Measurements from ENCODE around the gene GDI2. TPM values are rescaled to one million over a fixed set of nuclear protein-coding genes. Genes with fewer than 3 reads are reported as not detected.
A peak's percentile ranks its signal among the peaks of the same experiment; 100 is the strongest.

GDI2 gene
- total and polyA plus RNA-seq, 2 of the 13 experiments (the other 11 are each of a cell fraction or from before 2014, with no cell fraction given), result 153 to 477 TPM

DNA sequence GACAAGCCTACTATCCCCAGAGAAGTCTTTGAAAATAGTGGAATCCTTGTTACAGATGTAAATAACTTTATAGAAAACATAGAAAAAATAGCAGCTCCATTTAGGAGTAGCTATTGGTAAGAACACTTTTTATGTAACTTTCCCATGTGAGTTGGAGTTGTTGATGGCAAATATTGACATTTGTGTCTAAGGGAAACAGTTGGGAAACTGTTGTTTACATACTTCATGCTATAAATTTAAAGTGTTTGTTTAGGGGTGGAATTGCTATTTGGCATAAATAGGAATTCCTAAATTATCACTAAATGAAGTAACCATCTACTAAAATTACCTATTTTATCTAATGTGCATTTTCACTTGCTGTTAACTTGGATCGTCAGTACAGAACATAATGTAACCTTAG is 50.7 kb downstream of the GDI2 start (continued):
- TF ChIP-seq FOXJ3 (CRISPR knock-in tag; IDR thresholded peaks at IDR 0.05; ENCODE audit: borderline replicate concordance) (peak; percentile 53; the same call in 1 of the 2 replicates), KMT2A (CRISPR knock-in tag; IDR thresholded peaks at IDR 0.05) (no peak), GATAD2A (CRISPR knock-in tag; IDR thresholded peaks at IDR 0.05) (peak; percentile 62)
- TF ChIP-seq, protein P1, sequence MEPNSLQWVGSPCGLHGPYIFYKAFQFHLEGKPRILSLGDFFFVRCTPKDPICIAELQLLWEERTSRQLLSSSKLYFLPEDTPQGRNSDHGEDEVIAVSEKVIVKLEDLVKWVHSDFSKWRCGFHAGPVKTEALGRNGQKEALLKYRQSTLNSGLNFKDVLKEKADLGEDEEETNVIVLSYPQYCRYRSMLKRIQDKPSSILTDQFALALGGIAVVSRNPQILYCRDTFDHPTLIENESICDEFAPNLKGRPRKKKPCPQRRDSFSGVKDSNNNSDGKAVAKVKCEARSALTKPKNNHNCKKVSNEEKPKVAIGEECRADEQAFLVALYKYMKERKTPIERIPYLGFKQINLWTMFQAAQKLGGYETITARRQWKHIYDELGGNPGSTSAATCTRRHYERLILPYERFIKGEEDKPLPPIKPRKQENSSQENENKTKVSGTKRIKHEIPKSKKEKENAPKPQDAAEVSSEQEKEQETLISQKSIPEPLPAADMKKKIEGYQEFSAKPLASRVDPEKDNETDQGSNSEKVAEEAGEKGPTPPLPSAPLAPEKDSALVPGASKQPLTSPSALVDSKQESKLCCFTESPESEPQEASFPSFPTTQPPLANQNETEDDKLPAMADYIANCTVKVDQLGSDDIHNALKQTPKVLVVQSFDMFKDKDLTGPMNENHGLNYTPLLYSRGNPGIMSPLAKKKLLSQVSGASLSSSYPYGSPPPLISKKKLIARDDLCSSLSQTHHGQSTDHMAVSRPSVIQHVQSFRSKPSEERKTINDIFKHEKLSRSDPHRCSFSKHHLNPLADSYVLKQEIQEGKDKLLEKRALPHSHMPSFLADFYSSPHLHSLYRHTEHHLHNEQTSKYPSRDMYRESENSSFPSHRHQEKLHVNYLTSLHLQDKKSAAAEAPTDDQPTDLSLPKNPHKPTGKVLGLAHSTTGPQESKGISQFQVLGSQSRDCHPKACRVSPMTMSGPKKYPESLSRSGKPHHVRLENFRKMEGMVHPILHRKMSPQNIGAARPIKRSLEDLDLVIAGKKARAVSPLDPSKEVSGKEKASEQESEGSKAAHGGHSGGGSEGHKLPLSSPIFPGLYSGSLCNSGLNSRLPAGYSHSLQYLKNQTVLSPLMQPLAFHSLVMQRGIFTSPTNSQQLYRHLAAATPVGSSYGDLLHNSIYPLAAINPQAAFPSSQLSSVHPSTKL (CRISPR knock-in tag; IDR thresholded peaks at IDR 0.05), result peak; percentile 77

DNA sequence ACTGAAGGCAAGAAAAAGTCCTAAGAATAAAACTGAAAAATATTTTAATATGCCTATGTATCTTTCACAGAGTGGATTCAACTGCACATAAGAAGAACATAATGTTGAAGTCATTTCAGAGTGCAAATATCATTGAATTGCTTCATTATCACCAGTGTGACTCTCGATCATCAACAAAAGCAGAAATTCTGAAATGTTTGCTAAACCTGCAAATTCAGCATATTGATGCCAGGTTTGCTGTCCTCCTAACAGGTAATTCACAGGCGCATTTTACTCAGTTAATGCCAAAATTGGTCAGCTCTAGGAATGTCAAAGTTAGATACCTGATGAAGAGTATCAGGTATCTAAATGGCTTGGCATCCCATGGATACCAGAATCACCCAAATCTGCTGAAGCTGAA is 52.0 kb downstream of the GDI2 start:
- POLR2A ChIA-PET, result no interaction called here
- Histone ChIP-seq H3K9ac (ENCODE audit: insufficient read depth, low read depth, low read length) (no peak overlapping the region), H3K27ac (ENCODE audit: extremely low read length, insufficient read depth, low read length) (no peak overlapping the region), H3K9me3 (ENCODE audit: low read length) (no peaks in the 10 kb centered on the region), H3K4me3 (replicated peaks in 1 of 3; ENCODE audit: insufficient read depth in 1 of 3, low read depth in 2 of 3, low read length in 3 of 3) (no peak overlapping the region), H3K79me2 (ENCODE audit: insufficient read depth, low read length) (no peaks in the 10 kb centered on the region), H3K4me1 (ENCODE audit: insufficient read depth, low read length) (peaks cover 8% of the 10 kb centered on the region), H3K4me2 (ENCODE audit: low read depth, low read length) (no peak overlapping the region), H3K27me3 (ENCODE audit: control insufficient read depth in 1 of 2, insufficient read depth in 2 of 2, low read length in 2 of 2) (no peaks in the 10 kb centered on the region), H3K36me3 (replicated peaks in 1 of 2; ENCODE audit: control insufficient read depth in 1 of 2, insufficient read depth in 2 of 2, low read length in 2 of 2) (peaks cover 18 to 81% of the 10 kb centered on the region in 2 experiments), H4K20me1 (ENCODE audit: insufficient read depth, low read length) (peaks cover 11% of the 10 kb centered on the region), H2AFZ (ENCODE audit: low read length) (no peak overlapping the region)
- 97% methylated on average over 2 of the region's 2 CpGs for WGBS (ENCODE audit: low lambda C conversion rate)
- in situ Hi-C loops (cut with HindIII; ENCODE audit: extremely low pct_ligation_motif_present, low pct_unique_long_range_greater_than_20kb) (no loop called here), intact Hi-C loops (cut with micrococcal nuclease; ENCODE audit: unreplicated experiment) (no loop called here)
- no peak for DNase-seq (ENCODE audit: low spot score)
- TF ChIP-seq POLR2G (IDR thresholded peaks at IDR 0.05; ENCODE audit: low read depth, low read length) (0 out of 2 replicates have a peak, but pooled peaks have one; percentile 26), CBX1 (IDR thresholded peaks at IDR 0.05; ENCODE audit: low read depth) (no peak), MAFK (conservative IDR thresholded peaks at IDR 0.05 in 1 of 2, IDR thresholded peaks at IDR 0.05 in 1 of 2; ENCODE audit: low read length in 2 of 2) (peak; percentile 14 to 56; a peak in 3 of 4 replicates), AGO2 (optimal IDR thresholded peaks at IDR 0.05; ENCODE audit: low read depth, low read length) (peak; percentile 21), MAFF (IDR thresholded peaks at IDR 0.05; ENCODE audit: low read depth, low read length) (peak; percentile 39; the same call in 1 of the 2 replicates), NCOA5 (CRISPR knock-in tag; IDR thresholded peaks at IDR 0.05) (no peak), IRF2 (CRISPR knock-in tag; IDR thresholded peaks at IDR 0.05) (no peak), STAG1 (CRISPR knock-in tag; IDR thresholded peaks at IDR 0.05) (no peak), ZNF251 (CRISPR knock-in tag; IDR thresholded peaks at IDR 0.05) (no peak), POLR2AphosphoS5 (IDR thresholded peaks at IDR 0.05; ENCODE audit: low read depth, low read length) (0 out of 2 replicates have a peak, but pooled peaks have one; percentile 6)
- TF ChIP-seq, protein P2, sequence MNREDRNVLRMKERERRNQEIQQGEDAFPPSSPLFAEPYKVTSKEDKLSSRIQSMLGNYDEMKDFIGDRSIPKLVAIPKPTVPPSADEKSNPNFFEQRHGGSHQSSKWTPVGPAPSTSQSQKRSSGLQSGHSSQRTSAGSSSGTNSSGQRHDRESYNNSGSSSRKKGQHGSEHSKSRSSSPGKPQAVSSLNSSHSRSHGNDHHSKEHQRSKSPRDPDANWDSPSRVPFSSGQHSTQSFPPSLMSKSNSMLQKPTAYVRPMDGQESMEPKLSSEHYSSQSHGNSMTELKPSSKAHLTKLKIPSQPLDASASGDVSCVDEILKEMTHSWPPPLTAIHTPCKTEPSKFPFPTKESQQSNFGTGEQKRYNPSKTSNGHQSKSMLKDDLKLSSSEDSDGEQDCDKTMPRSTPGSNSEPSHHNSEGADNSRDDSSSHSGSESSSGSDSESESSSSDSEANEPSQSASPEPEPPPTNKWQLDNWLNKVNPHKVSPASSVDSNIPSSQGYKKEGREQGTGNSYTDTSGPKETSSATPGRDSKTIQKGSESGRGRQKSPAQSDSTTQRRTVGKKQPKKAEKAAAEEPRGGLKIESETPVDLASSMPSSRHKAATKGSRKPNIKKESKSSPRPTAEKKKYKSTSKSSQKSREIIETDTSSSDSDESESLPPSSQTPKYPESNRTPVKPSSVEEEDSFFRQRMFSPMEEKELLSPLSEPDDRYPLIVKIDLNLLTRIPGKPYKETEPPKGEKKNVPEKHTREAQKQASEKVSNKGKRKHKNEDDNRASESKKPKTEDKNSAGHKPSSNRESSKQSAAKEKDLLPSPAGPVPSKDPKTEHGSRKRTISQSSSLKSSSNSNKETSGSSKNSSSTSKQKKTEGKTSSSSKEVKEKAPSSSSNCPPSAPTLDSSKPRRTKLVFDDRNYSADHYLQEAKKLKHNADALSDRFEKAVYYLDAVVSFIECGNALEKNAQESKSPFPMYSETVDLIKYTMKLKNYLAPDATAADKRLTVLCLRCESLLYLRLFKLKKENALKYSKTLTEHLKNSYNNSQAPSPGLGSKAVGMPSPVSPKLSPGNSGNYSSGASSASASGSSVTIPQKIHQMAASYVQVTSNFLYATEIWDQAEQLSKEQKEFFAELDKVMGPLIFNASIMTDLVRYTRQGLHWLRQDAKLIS (CRISPR knock-in tag; IDR thresholded peaks at IDR 0.05), result no peak
- no peak for FAIRE-seq
- BruUV-seq (replicated peaks), result no TSS peak
- CTCF ChIA-PET (ENCODE audit: low intra/inter-chr PET ratio, low total read pairs), result no interaction called here
- ATAC-seq, result no peak
